Measurements from ENCODE around the gene CDH4. TPM values are rescaled to one million over a fixed set of nuclear protein-coding genes. Genes with fewer than 3 reads are reported as not detected.

Gene CDH4
- total RNA-seq, 6 donors from 2014 or later = 0.20 to 1.0 (median 0.40) TPM; not detected in 1

DNA sequence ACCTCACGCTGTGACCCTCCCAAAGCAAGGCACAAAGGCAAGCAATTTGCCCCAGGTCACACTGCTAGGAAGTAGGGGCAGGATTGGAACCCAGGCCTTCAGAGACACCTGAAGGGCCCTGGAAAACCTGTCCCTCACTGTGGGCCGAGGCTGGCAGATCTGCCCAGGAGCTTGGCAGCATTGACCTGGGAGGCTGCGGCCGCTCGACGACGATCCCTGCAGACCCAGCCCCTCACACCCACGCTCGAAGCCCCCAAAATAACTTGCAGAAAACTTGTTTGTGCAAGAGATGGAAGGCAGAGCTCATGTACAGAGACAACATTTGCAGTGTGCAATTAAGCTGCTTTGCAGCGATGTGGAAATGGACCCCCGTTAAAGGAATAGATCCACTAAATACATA lies 562.2 kb downstream of the CDH4 start:
- H3K9me3 ChIP-seq = no peaks in the 10 kb centered on the region
- no peaks in the 10 kb centered on the region for H3K4me1 ChIP-seq
- WGBS, 2 donors = 76 to 81% methylated on average over 4 to 11 of the region's 11 CpGs
- H3K27me3 ChIP-seq = no peaks in the 10 kb centered on the region
- H3K36me3 ChIP-seq = no peaks in the 10 kb centered on the region
- ATAC-seq (ENCODE audit: low FRiP score in 2 of 2) = no peak
- no peak for DNase-seq
- no peak overlapping the region for H3K27ac ChIP-seq
- H3K4me3 ChIP-seq = no peak overlapping the region
- TF ChIP-seq POLR2AphosphoS5 (IDR thresholded peaks at IDR 0.05) (no peak), EP300 (IDR thresholded peaks at IDR 0.05) (no peak)
- TF ChIP-seq, protein P1, sequence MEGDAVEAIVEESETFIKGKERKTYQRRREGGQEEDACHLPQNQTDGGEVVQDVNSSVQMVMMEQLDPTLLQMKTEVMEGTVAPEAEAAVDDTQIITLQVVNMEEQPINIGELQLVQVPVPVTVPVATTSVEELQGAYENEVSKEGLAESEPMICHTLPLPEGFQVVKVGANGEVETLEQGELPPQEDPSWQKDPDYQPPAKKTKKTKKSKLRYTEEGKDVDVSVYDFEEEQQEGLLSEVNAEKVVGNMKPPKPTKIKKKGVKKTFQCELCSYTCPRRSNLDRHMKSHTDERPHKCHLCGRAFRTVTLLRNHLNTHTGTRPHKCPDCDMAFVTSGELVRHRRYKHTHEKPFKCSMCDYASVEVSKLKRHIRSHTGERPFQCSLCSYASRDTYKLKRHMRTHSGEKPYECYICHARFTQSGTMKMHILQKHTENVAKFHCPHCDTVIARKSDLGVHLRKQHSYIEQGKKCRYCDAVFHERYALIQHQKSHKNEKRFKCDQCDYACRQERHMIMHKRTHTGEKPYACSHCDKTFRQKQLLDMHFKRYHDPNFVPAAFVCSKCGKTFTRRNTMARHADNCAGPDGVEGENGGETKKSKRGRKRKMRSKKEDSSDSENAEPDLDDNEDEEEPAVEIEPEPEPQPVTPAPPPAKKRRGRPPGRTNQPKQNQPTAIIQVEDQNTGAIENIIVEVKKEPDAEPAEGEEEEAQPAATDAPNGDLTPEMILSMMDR (IDR thresholded peaks at IDR 0.05) = no peak

DNA sequence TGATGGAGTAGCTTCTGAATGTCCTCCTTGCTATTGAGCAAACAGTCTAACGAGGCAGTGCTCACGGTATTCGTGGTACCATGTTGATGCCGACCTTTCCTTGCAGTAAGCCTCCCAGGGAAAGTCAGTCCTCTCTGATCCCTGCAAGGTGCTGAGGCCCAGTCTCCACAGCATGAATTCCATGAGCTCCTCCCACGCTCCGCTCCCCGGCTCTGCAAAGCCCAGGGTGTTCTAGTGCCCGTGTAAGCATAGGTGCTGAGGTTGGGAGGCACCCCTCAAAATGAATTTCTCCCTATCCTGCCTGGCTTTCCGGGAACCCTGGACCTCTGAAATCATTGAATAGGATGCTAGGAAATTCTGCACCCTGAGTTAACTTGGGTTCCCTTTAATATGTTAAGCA lies 562.7 kb downstream of the CDH4 start:
- Histone ChIP-seq H3K27me3 (no peaks in the 10 kb centered on the region), H3K27ac (no peak overlapping the region), H3K4me1 (no peaks in the 10 kb centered on the region), H3K9me3 (no peaks in the 10 kb centered on the region), H3K4me3 (no peak overlapping the region), H3K36me3 (no peaks in the 10 kb centered on the region)
- WGBS, 2 donors = 70 to 76% methylated on average over 9 of the region's 9 CpGs
- DNase-seq (no peak), ATAC-seq (ENCODE audit: low FRiP score in 2 of 2) (no peak)
- TF ChIP-seq, protein P1 (IDR thresholded peaks at IDR 0.05) = no peak
- TF ChIP-seq POLR2AphosphoS5 (IDR thresholded peaks at IDR 0.05) (no peak), POLR2A (IDR thresholded peaks at IDR 0.05) (no peak), EP300 (IDR thresholded peaks at IDR 0.05) (no peak)

DNA sequence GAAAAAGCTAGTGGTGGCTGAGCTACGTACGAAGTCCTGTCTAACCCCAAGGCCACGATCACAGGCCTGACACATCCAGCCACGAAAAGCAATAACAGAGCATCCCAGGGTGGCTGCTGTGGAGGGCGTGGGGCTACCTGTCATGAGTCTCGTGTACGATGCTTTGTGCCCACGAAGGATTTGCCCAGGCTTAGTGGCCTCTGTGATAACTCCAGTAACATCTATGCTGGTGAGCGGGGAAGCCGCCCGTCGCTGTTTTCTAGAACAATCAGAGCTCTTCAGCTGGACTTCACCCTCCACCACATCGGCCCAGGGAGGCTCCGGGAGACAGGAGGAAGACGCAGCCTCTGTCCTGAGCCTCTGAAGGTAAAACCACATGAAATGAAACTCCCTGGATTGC lies 563.1 kb downstream of the CDH4 start:
- H3K27me3 ChIP-seq = no peaks in the 10 kb centered on the region
- ATAC-seq (ENCODE audit: low FRiP score in 2 of 2) (no peak), DNase-seq (no peak)
- H3K36me3 ChIP-seq = no peaks in the 10 kb centered on the region
- H3K4me1 ChIP-seq = no peaks in the 10 kb centered on the region
- no peak overlapping the region for H3K27ac ChIP-seq
- 83 to 85% methylated on average over 12 to 15 of the region's 15 CpGs for WGBS, 2 donors
- H3K4me3 ChIP-seq = no peak overlapping the region
- no peak for TF ChIP-seq POLR2AphosphoS5 (IDR thresholded peaks at IDR 0.05)
- TF ChIP-seq, protein P1 (IDR thresholded peaks at IDR 0.05) = no peak
- no peak for TF ChIP-seq EP300 (IDR thresholded peaks at IDR 0.05)
- no peak for TF ChIP-seq POLR2A (IDR thresholded peaks at IDR 0.05)
- H3K9me3 ChIP-seq = no peaks in the 10 kb centered on the region

DNA sequence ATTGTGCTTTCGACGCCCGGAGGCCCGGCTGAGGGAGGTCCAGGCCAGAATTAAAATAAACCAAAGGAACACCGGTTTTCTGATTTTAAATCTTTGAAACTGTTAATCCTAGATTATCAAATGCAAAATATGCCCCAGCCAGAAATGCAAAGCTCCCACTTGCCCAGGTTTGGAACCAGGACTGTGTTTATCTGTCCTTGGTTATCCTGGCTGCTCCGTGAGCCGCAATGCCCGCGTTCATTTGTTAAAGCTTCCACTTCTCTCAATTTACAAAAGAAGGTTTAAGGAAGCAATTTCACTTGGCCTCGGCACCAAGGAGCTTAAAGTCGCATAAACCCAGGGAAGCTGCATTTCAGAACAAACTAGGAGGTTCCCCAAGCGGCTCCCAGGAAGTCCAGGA lies 563.6 kb downstream of the CDH4 start:
- Histone ChIP-seq H3K9me3 (no peaks in the 10 kb centered on the region), H3K4me3 (no peak overlapping the region), H3K4me1 (no peaks in the 10 kb centered on the region), H3K27ac (no peak overlapping the region), H3K36me3 (no peaks in the 10 kb centered on the region), H3K27me3 (no peaks in the 10 kb centered on the region)
- TF ChIP-seq, protein P1 (IDR thresholded peaks at IDR 0.05) = no peak
- no peak for TF ChIP-seq POLR2AphosphoS5 (IDR thresholded peaks at IDR 0.05)
- TF ChIP-seq POLR2A (IDR thresholded peaks at IDR 0.05) = no peak
- no peak for TF ChIP-seq EP300 (IDR thresholded peaks at IDR 0.05)
- DNase-seq (no peak), ATAC-seq (ENCODE audit: low FRiP score in 2 of 2) (no peak)
- 79 to 84% methylated on average over 12 of the region's 12 CpGs for WGBS, 2 donors

DNA sequence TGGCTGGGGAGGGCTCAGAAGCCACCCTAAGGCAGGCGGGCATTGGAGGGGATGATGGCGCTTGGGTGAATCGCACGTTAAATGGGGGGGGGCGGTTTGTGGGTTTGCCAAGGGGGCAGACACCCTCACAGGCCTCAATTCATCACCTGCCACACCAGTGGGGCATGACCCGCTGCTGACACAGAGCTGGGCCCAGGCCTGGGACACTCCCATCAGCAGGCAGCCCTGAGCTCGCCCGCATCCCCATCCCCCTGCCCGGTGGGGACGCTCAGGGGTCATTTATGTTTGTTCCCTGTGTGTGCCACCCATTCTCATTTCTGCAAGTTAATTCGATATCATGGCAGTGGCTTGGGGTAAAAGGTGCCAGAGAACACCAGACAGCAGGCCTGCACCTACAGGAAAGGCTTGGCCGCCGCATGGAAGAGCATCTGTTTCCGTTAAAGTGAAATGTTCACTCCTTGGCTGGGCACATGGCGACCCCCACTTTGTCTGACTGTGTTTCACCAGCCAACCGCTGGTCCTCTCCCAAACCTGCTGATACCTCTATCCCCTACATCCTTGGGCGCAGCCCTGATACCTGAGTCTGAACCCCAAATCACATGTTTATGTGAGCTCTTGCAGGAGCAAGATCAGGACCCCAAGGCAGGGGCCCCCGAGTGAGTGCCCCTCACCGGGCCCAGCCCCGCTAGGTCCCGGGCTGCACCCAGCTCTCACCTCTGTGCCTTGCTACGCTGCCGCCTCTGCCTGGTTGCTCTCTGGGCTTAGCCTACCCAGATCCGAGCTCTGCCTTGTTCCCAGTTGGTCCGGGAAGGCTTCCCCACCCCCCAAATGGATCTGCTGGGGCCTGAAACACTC lies 564.8 kb downstream of the CDH4 start:
- ATAC-seq (ENCODE audit: low FRiP score in 2 of 2) = no peak
- TF ChIP-seq EP300 (IDR thresholded peaks at IDR 0.05) = no peak
- TF ChIP-seq, protein P1 (IDR thresholded peaks at IDR 0.05) = no peak
- no peak for TF ChIP-seq POLR2A (IDR thresholded peaks at IDR 0.05)
- no peak for TF ChIP-seq POLR2AphosphoS5 (IDR thresholded peaks at IDR 0.05)
- Histone ChIP-seq H3K4me1 (no peaks in the 10 kb centered on the region), H3K9me3 (no peaks in the 10 kb centered on the region), H3K27me3 (no peaks in the 10 kb centered on the region), H3K36me3 (no peaks in the 10 kb centered on the region), H3K4me3 (no peak overlapping the region), H3K27ac (no peak overlapping the region)
- DNase-seq = no peak
- 83% methylated on average over 23 to 25 of the region's 25 CpGs for WGBS, 2 donors

All from upper lobe of left lung (tissue), 6 donors.